ENCODE measurements around the gene CLEC2B.

The CLEC2B gene

DNA sequence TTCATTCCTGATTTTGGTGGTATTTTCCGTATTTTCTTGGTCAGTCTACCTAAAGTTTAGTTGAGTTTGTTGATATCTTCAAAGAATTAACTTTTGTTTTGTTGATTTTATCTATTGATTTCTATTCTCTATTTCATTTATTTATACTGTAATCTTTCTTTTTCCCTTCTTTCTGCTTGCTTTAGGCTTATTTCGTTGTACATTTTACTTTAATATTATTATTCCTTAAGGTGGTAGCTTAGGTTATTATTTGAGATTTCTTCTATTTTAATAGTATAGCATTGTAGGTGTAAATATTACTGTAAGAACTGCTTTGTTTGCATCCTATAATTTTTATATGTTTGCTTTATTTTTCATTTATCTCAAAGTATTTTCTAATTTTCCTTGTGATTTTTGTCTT lies 63.3 kb downstream of the CLEC2B start:
- no peak for DNase-seq
